PC-3 (cell line): Measurements from ENCODE around the gene C6orf52.

Source experiments
- CTCF ChIP-seq: fragments of 300-600 bp; sonication (generic); conservative IDR thresholded peaks from 2 replicates; pipeline ENCODE4 v1.5.1; 2017; ENCODE audit warnings: antibody characterized with exemption, low read depth, mild to moderate bottlenecking, low read length
- EZH2 ChIP-seq: fragments of 300-600 bp; sonication (generic); IDR thresholded peaks from one replicate; pipeline ENCODE4 v1.6.1; 2017; ENCODE audit warnings: antibody characterized with exemption, mild to moderate bottlenecking, low read length; ENCODE audit not compliant: unreplicated experiment

GRCh38 chr6:10685092-10685915 lies 9.1 kb downstream of the C6orf52 start:
- TF ChIP-seq CTCF (no peak), EZH2 (no peak)
